Liver (tissue), 3 donors: ENCODE results near the gene PAK2.

Experiments
- ATF3 ChIP-seq: IDR thresholded peaks from 2 replicates; pipeline ENCODE4 v1.6.1; 2016; ENCODE audit warnings: antibody characterized with exemption
- CTCF ChIP-seq: fragments of 150-350 bp; IDR thresholded peaks from 2 replicates; pipeline ENCODE4 v1.5.1; 2017; ENCODE audit warnings: improper control_type of control experiment, low read depth, low read length; ENCODE audit not compliant: missing input control
- MAX ChIP-seq: IDR thresholded peaks from 2 replicates; pipeline ENCODE4 v1.6.1; 2016; ENCODE audit warnings: antibody characterized with exemption
- YY1 ChIP-seq: IDR thresholded peaks from 2 replicates; pipeline ENCODE4 v1.6.1; 2016; ENCODE audit warnings: antibody characterized with exemption, mild to moderate bottlenecking
- donor health status: healthy.
- donor health status: healthy.

GRCh38 chr3:196774191-196774820 lies 34.6 kb downstream of the PAK2 start:
- TF ChIP-seq CTCF = no peak
- TF ChIP-seq YY1 = peak; percentile 33
- peak; percentile 75 for TF ChIP-seq ATF3
- TF ChIP-seq MAX = no peak
